PC-3 (cell line): Measurements from ENCODE around the gene CD101. TPM values are rescaled to one million over a fixed set of nuclear protein-coding genes. Genes with fewer than 3 reads are reported as not detected.

Experiments
- ATAC-seq: fragments of 200-7000 bp; cut with Tn5 transposase; 2 replicates; pipeline ENCODE4 v1.9.1; 2020; ENCODE audit warnings: mild to moderate bottlenecking, moderate library complexity
- BruUV-seq: library from RNA; stranded (reverse); fragments of 400-500 nt; replicated peaks from 2 replicates; lab custom pipeline; 2021; lab: Mats Ljungman, UMichigan
- CTCF ChIA-PET: fragments of 300-600 bp; sonication (Branson Sonifier 250); formaldehyde crosslinking; loops from one replicate; lab custom pipeline; 2022; ENCODE audit warnings: antibody characterized with exemption; lab: Charles Lee
- POLR2A ChIA-PET: fragments of 300-600 bp; sonication (Branson Sonifier 250); formaldehyde crosslinking; loops from one replicate; lab custom pipeline; 2022; ENCODE audit warnings: antibody characterized with exemption; ENCODE audit not compliant: unreplicated experiment; lab: Charles Lee
- DNase-seq: peaks from one replicate; pipeline ENCODE4 v3.0.0-alpha.2; 2015
- H2AFZ ChIP-seq: fragments of 300-600 bp; sonication (generic); 2 replicates; pipeline ENCODE4 v1.6.0; 2016; ENCODE audit warnings: antibody characterized with exemption, low read length
- H3F3A ChIP-seq: fragments of 300-600 bp; sonication (generic); one replicate; pipeline ENCODE4 v1.6.0; 2017; ENCODE audit warnings: antibody characterized with exemption, low read length, control low read depth, mild to moderate bottlenecking; ENCODE audit not compliant: unreplicated experiment
- H3K27ac ChIP-seq: fragments of 300-600 bp; sonication (generic); 2 replicates; pipeline ENCODE4 v1.5.1; 2016; ENCODE audit warnings: mild to moderate bottlenecking, low read length
- H3K27me3 ChIP-seq: fragments of 300-600 bp; sonication (generic); 2 replicates; pipeline ENCODE4 v1.6.1; 2016; ENCODE audit warnings: low read length, mixed read lengths
- H3K36me3 ChIP-seq: fragments of 300-600 bp; sonication (generic); 2 replicates; pipeline ENCODE4 v1.6.1; 2016; ENCODE audit warnings: low read depth, mixed run types, low read length, mixed read lengths
- H3K4me1 ChIP-seq: fragments of 300-600 bp; sonication (generic); 2 replicates; pipeline ENCODE4 v1.5.1; 2016; ENCODE audit warnings: low read length; ENCODE audit not compliant: insufficient read depth
- H3K4me2 ChIP-seq: fragments of 300-600 bp; sonication (generic); 2 replicates; pipeline ENCODE4 v1.6.0; 2016; ENCODE audit warnings: low read length
- H3K4me3 ChIP-seq: fragments of 300-600 bp; sonication (generic); 2 replicates; pipeline ENCODE4 v1.5.1; 2016; ENCODE audit warnings: mild to moderate bottlenecking, low read length, mixed read lengths
- H3K79me2 ChIP-seq: fragments of 300-600 bp; sonication (generic); 2 replicates; pipeline ENCODE4 v1.6.1; 2017; ENCODE audit warnings: low read length, mixed read lengths
- H3K9ac ChIP-seq: fragments of 300-600 bp; sonication (generic); 2 replicates; pipeline ENCODE4 v1.6.0; 2016; ENCODE audit warnings: mild to moderate bottlenecking, low read length
- H3K9me2 ChIP-seq: fragments of 300-600 bp; sonication (generic); replicated peaks from 2 replicates; pipeline ENCODE4 v1.6.1; 2016; ENCODE audit warnings: mixed run types, low read length, mixed read lengths
- H3K9me3 ChIP-seq: fragments of 300-600 bp; sonication (generic); 2 replicates; pipeline ENCODE4 v1.6.1; 2016; ENCODE audit warnings: low read length, mixed read lengths
- H4K20me1 ChIP-seq: fragments of 300-600 bp; sonication (generic); 2 replicates; pipeline ENCODE4 v1.6.1; 2016; ENCODE audit warnings: low read length, mixed read lengths
- EZH2 ChIP-seq: fragments of 300-600 bp; sonication (generic); IDR thresholded peaks from one replicate; pipeline ENCODE4 v1.6.1; 2017; ENCODE audit warnings: antibody characterized with exemption, mild to moderate bottlenecking, low read length; ENCODE audit not compliant: unreplicated experiment
- EZH2phosphoT487 ChIP-seq: fragments of 300-600 bp; sonication (generic); IDR thresholded peaks from 2 replicates; pipeline ENCODE4 v1.6.1; 2018; ENCODE audit warnings: mild to moderate bottlenecking, antibody characterized with exemption, low read length, borderline replicate concordance
- intact Hi-C: fragments of 100-400 bp; cut with micrococcal nuclease; formaldehyde crosslinking; loops from 2 replicates; pipeline ENCODE4 v1.9.0; 2023
- total RNA-seq: library from RNA; depleted of rRNA; stranded (reverse); fragments of >200 nt; gene quantifications from 2 replicates; pipeline ENCODE4 v1.2.3, GENCODE V29; 2014
- TF ChIP-seq, protein P1 (sequence below): fragments of 300-600 bp; sonication (generic); conservative IDR thresholded peaks from 2 replicates; pipeline ENCODE4 v1.5.1; 2017; ENCODE audit warnings: antibody characterized with exemption, low read depth, mild to moderate bottlenecking, low read length

The CD101 gene
- total RNA-seq, 1 experiment from 2014 or later, result 0.36 TPM

DNA sequence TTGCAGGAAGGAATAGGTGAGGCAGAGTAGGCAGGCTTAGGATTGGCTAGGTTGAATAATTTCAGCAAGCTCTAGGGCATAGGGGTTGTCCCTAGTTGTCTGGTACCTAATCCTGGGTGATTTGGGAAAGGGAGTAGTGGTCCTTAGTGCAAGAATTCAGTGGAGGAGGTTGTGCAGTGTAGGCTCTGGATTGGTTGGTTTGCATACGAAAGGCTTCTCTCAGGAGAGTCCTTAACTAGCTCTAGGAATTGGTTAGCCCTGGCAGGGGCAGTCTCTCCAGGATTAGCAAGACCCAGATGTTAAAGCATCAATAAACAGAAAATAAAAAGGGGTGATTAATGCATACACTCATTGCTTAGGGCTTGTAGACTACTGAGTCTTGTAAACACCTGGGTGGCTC, 9.6 kb upstream of the CD101 start:
- 0 out of 2 replicates have a peak, but pooled peaks cover 2% of the 10 kb centered on the region for H3K36me3 ChIP-seq
- DNase-seq (no peak), ATAC-seq (no peak)
- TF ChIP-seq EZH2phosphoT487 (no peak), EZH2 (no peak)
- TF ChIP-seq, protein P1, sequence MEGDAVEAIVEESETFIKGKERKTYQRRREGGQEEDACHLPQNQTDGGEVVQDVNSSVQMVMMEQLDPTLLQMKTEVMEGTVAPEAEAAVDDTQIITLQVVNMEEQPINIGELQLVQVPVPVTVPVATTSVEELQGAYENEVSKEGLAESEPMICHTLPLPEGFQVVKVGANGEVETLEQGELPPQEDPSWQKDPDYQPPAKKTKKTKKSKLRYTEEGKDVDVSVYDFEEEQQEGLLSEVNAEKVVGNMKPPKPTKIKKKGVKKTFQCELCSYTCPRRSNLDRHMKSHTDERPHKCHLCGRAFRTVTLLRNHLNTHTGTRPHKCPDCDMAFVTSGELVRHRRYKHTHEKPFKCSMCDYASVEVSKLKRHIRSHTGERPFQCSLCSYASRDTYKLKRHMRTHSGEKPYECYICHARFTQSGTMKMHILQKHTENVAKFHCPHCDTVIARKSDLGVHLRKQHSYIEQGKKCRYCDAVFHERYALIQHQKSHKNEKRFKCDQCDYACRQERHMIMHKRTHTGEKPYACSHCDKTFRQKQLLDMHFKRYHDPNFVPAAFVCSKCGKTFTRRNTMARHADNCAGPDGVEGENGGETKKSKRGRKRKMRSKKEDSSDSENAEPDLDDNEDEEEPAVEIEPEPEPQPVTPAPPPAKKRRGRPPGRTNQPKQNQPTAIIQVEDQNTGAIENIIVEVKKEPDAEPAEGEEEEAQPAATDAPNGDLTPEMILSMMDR, result no peak
- no peak overlapping the region for H3K9ac ChIP-seq
- intact Hi-C loops, result no loop called here
- H3K27ac ChIP-seq, result no peak overlapping the region
- H3K27me3 ChIP-seq, result no peaks in the 10 kb centered on the region
- H3F3A ChIP-seq, result no peaks in the 10 kb centered on the region
- H2AFZ ChIP-seq, result no peak overlapping the region
- BruUV-seq, result no TSS peak
- H3K9me3 ChIP-seq, result no peaks in the 10 kb centered on the region
- no peak overlapping the region for H3K4me2 ChIP-seq
- CTCF ChIA-PET, result no interaction called here
- no peak overlapping the region for H3K4me3 ChIP-seq
- no peaks in the 10 kb centered on the region for H3K4me1 ChIP-seq
- POLR2A ChIA-PET, result no interaction called here
- no peaks in the 10 kb centered on the region for H3K9me2 ChIP-seq
- H3K79me2 ChIP-seq, result no peaks in the 10 kb centered on the region
- no peaks in the 10 kb centered on the region for H4K20me1 ChIP-seq

GRCh38 chr1:116993286-116993685, 8.3 kb upstream of the CD101 start:
- Histone ChIP-seq H3F3A (no peaks in the 10 kb centered on the region), H3K27me3 (no peaks in the 10 kb centered on the region), H4K20me1 (no peaks in the 10 kb centered on the region), H3K4me2 (no peak overlapping the region), H3K79me2 (no peaks in the 10 kb centered on the region), H3K9me2 (no peaks in the 10 kb centered on the region), H3K4me3 (no peak overlapping the region), H3K27ac (no peak overlapping the region), H3K36me3 (0 out of 2 replicates have a peak, but pooled peaks cover 2% of the 10 kb centered on the region), H3K9ac (no peak overlapping the region), H3K9me3 (no peaks in the 10 kb centered on the region), H2AFZ (no peak overlapping the region), H3K4me1 (no peaks in the 10 kb centered on the region)
- TF ChIP-seq, protein P1, result no peak
- TF ChIP-seq EZH2phosphoT487, result no peak
- TF ChIP-seq EZH2, result no peak
- ATAC-seq (no peak), DNase-seq (no peak)
- POLR2A ChIA-PET, result no interaction called here
- intact Hi-C loops, result no loop called here
- no TSS peak for BruUV-seq
- CTCF ChIA-PET, result no interaction called here

DNA sequence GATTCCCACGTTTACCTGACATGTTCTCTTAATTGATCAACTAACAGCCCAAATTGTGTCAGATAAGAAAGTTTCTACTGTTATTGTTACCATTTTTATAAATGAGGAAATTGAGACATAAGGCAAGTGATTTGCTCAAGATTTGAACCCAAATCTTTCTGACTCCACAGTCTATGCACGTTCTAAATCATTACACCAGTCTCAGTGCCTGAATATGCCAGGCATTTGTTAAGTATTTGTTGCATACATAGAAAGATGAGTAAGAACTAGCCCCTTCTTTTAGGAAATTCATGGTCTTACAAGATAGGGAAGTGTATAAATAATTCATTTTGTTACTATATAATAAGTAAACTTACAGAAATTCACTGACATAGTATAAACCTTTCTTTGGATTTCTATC, 7.1 kb upstream of the CD101 start:
- no peak for TF ChIP-seq EZH2
- TF ChIP-seq, protein P1, result no peak
- TF ChIP-seq EZH2phosphoT487, result no peak
- H3K27me3 ChIP-seq, result no peaks in the 10 kb centered on the region
- no peaks in the 10 kb centered on the region for H3K9me2 ChIP-seq
- DNase-seq, result no peak
- POLR2A ChIA-PET, result no interaction called here
- no peak for ATAC-seq
- no peaks in the 10 kb centered on the region for H3K79me2 ChIP-seq
- 0 out of 2 replicates have a peak, but pooled peaks cover 2% of the 10 kb centered on the region for H3K36me3 ChIP-seq
- H3K9ac ChIP-seq, result no peak overlapping the region
- H3K9me3 ChIP-seq, result no peaks in the 10 kb centered on the region
- H3F3A ChIP-seq, result no peaks in the 10 kb centered on the region
- intact Hi-C loops, result no loop called here
- no peak overlapping the region for H3K4me2 ChIP-seq
- no peaks in the 10 kb centered on the region for H4K20me1 ChIP-seq
- H3K4me3 ChIP-seq, result no peak overlapping the region
- no TSS peak for BruUV-seq
- 0 out of 2 replicates have a peak, but pooled peaks cover 2% of the 10 kb centered on the region for H3K4me1 ChIP-seq
- no peak overlapping the region for H3K27ac ChIP-seq
- CTCF ChIA-PET, result no interaction called here
- no peak overlapping the region for H2AFZ ChIP-seq
